Activated CD4-positive, CD25-positive, alpha-beta regulatory T cell treated with anti-CD3 and anti-CD28 coated beads, Interleukin-2, amount 50 U/mL, for 16 hours (primary cell): ENCODE results near the gene H6PD.
"Not testable (repeated sequence)": the region's sequence is repeated elsewhere in the genome, so short reads cannot be mapped to it uniquely, and the experiment has no call there.

Experiments
- DNase-seq: peaks from one replicate; pipeline ENCODE4 v3.0.0-alpha.2; 2020; ENCODE audit warnings: low read depth, low spot score

H6PD gene

GRCh38 chr1:9296850-9297249 is 62.3 kb downstream of the H6PD start:
- no peak for DNase-seq

- no peak for DNase-seq
Observed at GRCh38 chr1:9297831-9298230, 63.3 kb downstream of the H6PD start.

GRCh38 chr1:9298282-9298681 is 63.7 kb downstream of the H6PD start:
- no peak for DNase-seq

GRCh38 chr1:9299571-9300541 is 65.3 kb downstream of the H6PD start:
- not testable (repeated sequence) for DNase-seq

- no peak for DNase-seq
Observed at GRCh38 chr1:9300573-9300972, 66.0 kb downstream of the H6PD start.

GRCh38 chr1:9302745-9303524 is 68.4 kb downstream of the H6PD start:
- no peak for DNase-seq

- DNase-seq = no peak
Observed at GRCh38 chr1:9303916-9304315, 69.3 kb downstream of the H6PD start.

- DNase-seq = no peak
Observed at GRCh38 chr1:9305216-9305615, 70.6 kb downstream of the H6PD start.

GRCh38 chr1:9306006-9306405 is 71.4 kb downstream of the H6PD start:
- no peak for DNase-seq

- DNase-seq = no peak
Observed at GRCh38 chr1:9307303-9307702, 72.7 kb downstream of the H6PD start.

GRCh38 chr1:9308236-9308785 is 73.7 kb downstream of the H6PD start:
- DNase-seq = no peak

- DNase-seq = no peak
Observed at GRCh38 chr1:9309080-9309479, 74.5 kb downstream of the H6PD start.

GRCh38 chr1:9309991-9310390 is 75.4 kb downstream of the H6PD start:
- DNase-seq = no peak

- DNase-seq = no peak
Observed at GRCh38 chr1:9311029-9311428, 76.5 kb downstream of the H6PD start.

GRCh38 chr1:9311479-9311878 is 76.9 kb downstream of the H6PD start:
- DNase-seq = no peak

- no peak for DNase-seq
Observed at GRCh38 chr1:9312168-9312720, 77.7 kb downstream of the H6PD start.

GRCh38 chr1:9313576-9313975 is 79.0 kb downstream of the H6PD start:
- no peak for DNase-seq

GRCh38 chr1:9314111-9314510 is 79.5 kb downstream of the H6PD start:
- no peak for DNase-seq

GRCh38 chr1:9314711-9315379 is 80.3 kb downstream of the H6PD start:
- no peak for DNase-seq

GRCh38 chr1:9315411-9316079 is 81.0 kb downstream of the H6PD start:
- DNase-seq = no peak

GRCh38 chr1:9316080-9316444 is 81.5 kb downstream of the H6PD start:
- DNase-seq = no peak
